HG03439 (cell line): Measurements from ENCODE around the gene GLCCI1.
A peak's percentile ranks its signal among the peaks of the same experiment; 100 is the strongest.

Source experiments
- ATAC-seq: cut with Tn5 transposase; IDR thresholded peaks from one replicate; pipeline ENCODE4 v1.9.1; 2021; ENCODE audit warnings: mild to moderate bottlenecking, moderate library complexity; ENCODE audit not compliant: unreplicated experiment

GLCCI1 gene

DNA sequence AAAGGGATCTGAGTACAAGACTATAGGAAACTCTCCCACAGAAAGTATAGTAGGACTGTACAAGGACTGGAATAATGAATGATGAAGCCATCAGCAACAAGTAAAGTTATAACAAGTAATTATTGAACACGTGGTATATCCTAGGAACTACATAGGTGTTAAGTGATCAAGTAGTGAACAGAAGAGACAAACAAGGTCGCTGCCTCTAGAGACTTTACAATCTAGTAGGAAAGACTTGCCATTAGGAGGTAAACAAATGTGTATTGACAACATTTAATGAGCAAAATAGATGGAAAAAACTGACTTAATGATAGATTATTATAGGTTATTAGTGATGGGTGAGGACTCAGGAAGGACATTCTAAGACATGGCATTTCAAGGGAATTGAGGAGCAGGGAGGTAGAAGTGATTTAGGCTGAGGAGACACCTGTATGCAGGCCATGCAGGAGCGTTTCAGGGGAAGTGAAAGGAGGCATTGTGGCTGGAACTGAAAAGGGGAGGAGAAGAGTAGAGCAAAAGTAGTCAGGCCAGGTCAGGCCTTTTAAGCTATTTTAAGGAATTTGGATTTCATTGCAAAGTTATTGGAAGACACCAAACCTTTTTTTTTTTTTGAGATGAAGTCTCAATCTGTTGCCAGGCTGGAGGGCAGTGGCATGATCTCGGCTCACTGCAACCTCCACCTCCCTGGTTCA lies 8.5 kb upstream of the GLCCI1 start:
- peak; percentile 80 for ATAC-seq

DNA sequence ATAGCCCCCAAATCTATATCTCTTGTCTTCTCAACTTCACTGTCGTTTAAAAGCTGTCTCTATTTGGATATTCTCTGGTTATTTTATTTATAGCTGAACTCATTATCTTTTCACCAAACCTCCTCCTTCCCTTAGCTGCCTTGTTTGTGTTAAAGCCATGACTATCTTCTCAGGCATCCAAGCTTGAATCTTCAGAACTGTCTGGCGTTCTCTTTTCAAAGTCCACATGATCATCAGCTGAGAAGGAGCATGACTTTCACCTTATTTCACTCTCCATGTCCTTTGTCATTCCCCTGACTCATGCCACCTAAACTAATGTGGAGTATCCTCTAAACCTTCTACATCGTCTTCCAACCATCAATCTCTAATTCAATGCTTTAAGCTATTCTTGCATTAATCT lies 5.7 kb upstream of the GLCCI1 start:
- ATAC-seq = no peak

GRCh38 chr7:7964250-7964649 lies 4.3 kb upstream of the GLCCI1 start:
- ATAC-seq = no peak

GRCh38 chr7:7964691-7965090 lies 3.9 kb upstream of the GLCCI1 start:
- ATAC-seq = no peak

DNA sequence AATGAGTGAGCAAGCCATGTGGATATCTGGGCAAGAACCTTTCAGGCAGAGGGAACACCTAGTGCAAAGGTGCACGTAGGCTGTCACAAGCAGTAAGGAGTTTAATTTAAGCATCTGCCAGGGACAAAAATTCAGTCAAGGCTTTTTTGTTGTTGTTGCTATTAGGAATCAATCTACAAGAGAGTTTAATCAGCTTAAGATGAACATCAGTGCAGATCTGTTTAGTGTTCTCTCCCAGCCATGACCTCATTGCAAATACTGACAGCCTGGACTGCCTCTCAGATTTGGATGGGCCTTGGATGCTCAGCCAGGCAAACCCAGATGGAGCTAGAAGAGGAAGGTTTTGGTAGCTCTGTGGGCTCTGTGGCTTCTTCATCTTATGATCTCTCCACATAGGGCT lies 3.3 kb upstream of the GLCCI1 start:
- no peak for ATAC-seq

DNA sequence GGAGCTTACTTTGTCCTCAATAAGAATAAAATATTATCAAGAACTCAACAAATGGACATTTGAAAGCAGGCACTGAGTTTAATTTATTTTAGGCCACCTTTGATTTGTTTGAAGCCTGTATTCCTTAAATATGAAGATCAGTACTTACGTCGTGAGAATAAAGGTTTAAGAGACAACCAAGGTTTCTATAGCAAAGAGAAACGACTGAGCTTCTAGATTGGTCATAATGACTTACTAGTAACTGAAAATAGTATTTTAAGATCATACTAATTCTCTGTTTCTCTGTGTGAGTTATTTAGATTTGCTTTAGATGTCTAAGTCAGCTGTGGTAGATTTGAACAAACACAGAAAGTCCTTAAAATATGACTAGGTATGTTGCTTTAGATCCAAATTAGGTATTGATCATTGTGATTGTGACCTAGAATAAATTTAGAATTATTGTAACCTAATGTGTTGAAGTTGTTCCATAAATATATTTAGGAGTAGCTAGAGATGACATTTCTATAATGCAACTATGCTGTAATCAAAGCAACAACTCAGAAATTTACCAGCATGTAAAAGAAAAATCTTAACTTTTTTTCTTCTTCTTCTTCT lies 2.4 kb upstream of the GLCCI1 start:
- no peak for ATAC-seq

GRCh38 chr7:7967886-7968543 lies 581 bp upstream of the GLCCI1 start:
- ATAC-seq = no peak

GRCh38 chr7:7969306-7970236 lies 975 bp downstream of the GLCCI1 start:
- no peak for ATAC-seq

- ATAC-seq = no peak
Measured at GRCh38 chr7:7970237-7970530, 1.6 kb downstream of the GLCCI1 start.

DNA sequence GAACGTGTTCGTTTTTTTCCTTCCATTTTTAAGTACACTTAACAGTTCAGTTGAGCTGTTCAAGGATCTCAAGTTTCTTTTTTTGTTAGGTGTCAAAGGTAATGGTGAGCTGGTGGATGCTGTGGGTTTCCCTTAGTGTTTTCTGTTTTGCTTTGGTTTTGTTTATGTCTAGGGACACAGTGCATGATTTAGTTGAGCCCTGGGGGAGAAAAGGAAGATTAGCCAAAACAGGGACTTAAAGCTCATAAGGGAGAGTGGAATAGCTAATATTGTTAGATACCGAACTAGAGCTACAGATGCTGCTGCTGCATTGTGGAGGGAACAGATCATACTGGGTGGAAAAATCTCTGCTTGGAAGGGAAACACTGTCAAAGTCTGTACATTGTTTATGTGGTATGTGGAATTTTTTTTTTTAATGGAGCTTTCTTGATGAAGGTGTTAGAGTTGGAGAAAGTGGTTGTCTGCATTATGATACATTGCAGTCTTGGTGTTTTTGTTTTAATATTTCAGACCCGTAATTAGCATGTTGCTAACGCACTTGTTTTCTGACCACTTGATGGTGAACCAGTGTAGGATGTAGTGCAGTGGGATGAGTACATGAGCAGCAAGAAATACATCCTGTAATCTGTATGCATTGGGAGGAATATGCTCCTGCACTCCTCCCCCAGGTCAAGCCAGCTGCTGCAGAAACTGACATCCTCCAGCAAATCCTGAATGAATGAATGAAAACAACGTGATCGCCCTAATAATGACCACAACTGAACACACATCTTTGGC lies 2.1 kb downstream of the GLCCI1 start:
- no peak for ATAC-seq

DNA sequence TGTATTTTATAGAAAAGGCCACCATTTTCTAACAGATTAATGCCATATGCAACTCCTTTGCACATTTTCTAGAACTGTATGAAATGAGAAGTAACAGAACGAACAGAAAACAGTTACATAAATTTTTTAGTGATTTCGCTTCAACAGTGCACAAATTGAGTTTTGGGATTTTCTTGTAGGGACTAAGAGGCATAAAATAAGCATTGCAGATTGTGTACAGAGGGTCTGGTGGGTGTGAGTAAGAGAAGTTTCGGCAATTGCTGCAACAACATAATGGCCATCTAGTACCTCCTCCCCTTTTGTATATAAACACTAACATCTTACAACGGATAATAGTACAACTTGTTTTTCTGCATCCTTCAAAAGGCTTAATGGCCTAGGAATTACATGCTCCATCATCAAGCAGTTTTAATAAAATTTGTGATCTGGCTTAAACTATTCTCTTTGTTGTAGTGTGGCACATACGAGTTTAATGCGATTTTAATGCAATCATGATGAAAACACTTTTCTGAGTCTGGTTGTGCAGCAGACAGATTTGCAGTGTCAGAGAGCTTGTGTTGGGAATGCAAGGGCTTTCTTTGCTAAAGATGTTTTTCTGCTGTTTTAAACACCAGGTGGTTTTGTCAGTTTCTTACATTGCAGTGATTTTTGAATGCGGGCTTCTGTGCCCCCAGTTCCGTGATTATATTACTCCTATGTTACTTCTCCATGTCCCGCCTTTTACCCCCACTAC lies 2.9 kb downstream of the GLCCI1 start:
- no peak for ATAC-seq

GRCh38 chr7:7972128-7972527 lies 3.5 kb downstream of the GLCCI1 start:
- ATAC-seq = no peak

DNA sequence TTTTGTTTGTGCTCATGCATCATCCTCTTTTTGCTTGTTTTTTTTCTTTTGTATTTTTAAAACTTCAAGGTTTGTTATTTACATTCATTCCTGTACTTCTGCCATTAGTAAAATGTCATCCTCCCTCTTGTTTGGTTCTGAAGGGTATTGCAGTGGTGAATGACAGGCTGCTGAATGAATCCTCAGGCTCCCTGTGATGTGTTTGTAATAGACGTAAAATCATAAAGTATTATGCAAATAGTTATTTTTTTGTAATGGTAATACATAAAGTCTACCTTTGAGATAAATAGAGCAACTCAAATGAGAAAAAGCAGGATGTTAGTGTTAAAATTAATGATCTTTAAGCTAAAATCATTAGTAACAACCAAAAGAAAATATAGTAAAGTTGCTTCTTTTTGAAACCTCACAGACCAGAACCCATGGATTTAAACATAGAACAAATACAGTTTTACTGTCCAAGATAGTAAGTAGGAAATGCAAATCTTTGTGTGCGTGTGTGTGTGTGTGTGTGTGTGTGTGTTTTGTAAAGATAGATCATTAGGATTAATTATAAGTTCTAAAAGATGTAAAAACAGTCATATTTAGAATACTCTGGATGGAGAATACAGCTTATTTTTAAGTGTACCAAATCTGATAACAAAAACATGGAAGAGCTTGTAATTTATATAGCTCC lies 4.5 kb downstream of the GLCCI1 start:
- no peak for ATAC-seq

GRCh38 chr7:7976677-7977076 lies 8.1 kb downstream of the GLCCI1 start:
- no peak for ATAC-seq

DNA sequence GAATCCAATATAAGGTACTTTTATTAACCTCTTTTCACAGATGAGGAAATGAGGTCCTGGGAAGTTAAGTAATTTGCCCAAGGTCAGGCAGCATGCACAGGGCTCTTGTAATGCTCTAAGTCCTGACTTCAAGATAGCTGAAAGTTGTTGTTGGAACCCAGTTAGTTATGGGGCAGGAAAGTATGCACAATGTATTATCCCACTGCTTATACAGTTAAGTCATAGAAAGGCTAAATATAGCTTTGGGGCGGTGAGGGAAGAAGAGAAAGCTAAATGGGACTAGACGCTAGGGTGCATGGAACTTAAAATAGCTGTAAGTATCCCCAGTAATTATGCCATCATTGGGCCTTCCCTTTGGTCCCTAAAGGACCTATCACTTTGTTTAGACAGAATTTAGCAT lies 9.2 kb downstream of the GLCCI1 start:
- ATAC-seq = no peak

GRCh38 chr7:7978860-7979259 lies 10.3 kb downstream of the GLCCI1 start:
- ATAC-seq = no peak

GRCh38 chr7:7979558-7979957 lies 11.0 kb downstream of the GLCCI1 start:
- ATAC-seq = no peak

- ATAC-seq = no peak
Measured at GRCh38 chr7:7980134-7980533, 11.5 kb downstream of the GLCCI1 start.

- ATAC-seq = no peak
Measured at GRCh38 chr7:7982904-7983303, 14.3 kb downstream of the GLCCI1 start.

GRCh38 chr7:7984424-7984823 lies 15.8 kb downstream of the GLCCI1 start:
- ATAC-seq = no peak
